ENCODE results near the gene HECTD2.

Gene HECTD2

DNA sequence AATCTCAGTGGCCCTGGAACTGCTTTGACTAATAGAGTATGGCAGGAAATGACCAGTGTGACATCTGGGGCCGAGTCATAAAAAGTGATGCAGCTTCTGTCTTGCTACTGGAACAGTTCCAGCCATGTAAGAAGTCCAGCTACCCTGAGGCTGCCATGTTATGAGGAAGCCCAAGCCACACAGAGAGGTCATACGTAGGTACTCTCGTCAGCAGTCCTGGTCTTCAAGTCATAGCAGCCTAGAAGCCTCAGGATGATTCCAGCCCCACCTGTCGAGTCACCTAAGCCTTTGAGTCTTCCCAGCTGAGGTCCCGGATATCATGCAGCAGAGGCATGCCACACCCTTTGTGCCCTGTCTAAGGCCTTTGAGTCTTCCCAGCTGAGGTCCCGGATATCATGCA is 130.6 kb downstream of the HECTD2 start:
- no peaks in the 10 kb centered on the region for H3K9me3 ChIP-seq (ENCODE audit: control insufficient read depth, insufficient read depth, low read length)
- no peaks in the 10 kb centered on the region for H3K79me2 ChIP-seq (ENCODE audit: control insufficient read depth, low read length)
- no peaks in the 10 kb centered on the region for H3K9me2 ChIP-seq (replicated peaks; ENCODE audit: control insufficient read depth, low read length)
- H4K20me1 ChIP-seq (ENCODE audit: control insufficient read depth, insufficient read depth, low read depth, low read length), result no peaks in the 10 kb centered on the region
- TF ChIP-seq EZH2phosphoT487 (IDR thresholded peaks at IDR 0.05; ENCODE audit: borderline replicate concordance, low read length) (no peak), CTCF (IDR thresholded peaks at IDR 0.05; ENCODE audit: low read depth, low read length, poor library complexity, severe bottlenecking) (no peak)
- H3F3A ChIP-seq (ENCODE audit: control insufficient read depth, insufficient read depth), result no peaks in the 10 kb centered on the region
- no peaks in the 10 kb centered on the region for H3K36me3 ChIP-seq (ENCODE audit: control insufficient read depth, low read length)
- H3K27me3 ChIP-seq (ENCODE audit: control insufficient read depth, low read length), result no peaks in the 10 kb centered on the region
- no peak overlapping the region for H3K4me3 ChIP-seq (ENCODE audit: low read length)
- H3K4me1 ChIP-seq (ENCODE audit: control insufficient read depth, low read length), result peaks cover 11% of the 10 kb centered on the region; the same call in 1 of the 2 replicates
- no peak overlapping the region for H3K27ac ChIP-seq (ENCODE audit: low read depth, low read length)
- H3K4me2 ChIP-seq (ENCODE audit: low read length), result no peak overlapping the region

GRCh38 chr10:91541481-91541880 is 131.3 kb downstream of the HECTD2 start:
- TF ChIP-seq EZH2phosphoT487 (IDR thresholded peaks at IDR 0.05; ENCODE audit: borderline replicate concordance, low read length), result no peak
- no peak for TF ChIP-seq CTCF (IDR thresholded peaks at IDR 0.05; ENCODE audit: low read depth, low read length, poor library complexity, severe bottlenecking)
- H3K4me3 ChIP-seq (ENCODE audit: low read length), result no peak overlapping the region
- H3K36me3 ChIP-seq (ENCODE audit: control insufficient read depth, low read length), result no peaks in the 10 kb centered on the region
- H3K9me2 ChIP-seq (replicated peaks; ENCODE audit: control insufficient read depth, low read length), result no peaks in the 10 kb centered on the region
- H3K79me2 ChIP-seq (ENCODE audit: control insufficient read depth, low read length), result no peaks in the 10 kb centered on the region
- H3K4me1 ChIP-seq (ENCODE audit: control insufficient read depth, low read length), result peaks cover 11% of the 10 kb centered on the region; the same call in 1 of the 2 replicates
- H3K27me3 ChIP-seq (ENCODE audit: control insufficient read depth, low read length), result no peaks in the 10 kb centered on the region
- H3F3A ChIP-seq (ENCODE audit: control insufficient read depth, insufficient read depth), result no peaks in the 10 kb centered on the region
- H4K20me1 ChIP-seq (ENCODE audit: control insufficient read depth, insufficient read depth, low read depth, low read length), result no peaks in the 10 kb centered on the region
- no peak overlapping the region for H3K27ac ChIP-seq (ENCODE audit: low read depth, low read length)
- H3K4me2 ChIP-seq (ENCODE audit: low read length), result no peak overlapping the region
- no peaks in the 10 kb centered on the region for H3K9me3 ChIP-seq (ENCODE audit: control insufficient read depth, insufficient read depth, low read length)

GRCh38 chr10:91545384-91545783 is 135.2 kb downstream of the HECTD2 start:
- TF ChIP-seq EZH2phosphoT487 (IDR thresholded peaks at IDR 0.05; ENCODE audit: borderline replicate concordance, low read length) (no peak), CTCF (IDR thresholded peaks at IDR 0.05; ENCODE audit: low read depth, low read length, poor library complexity, severe bottlenecking) (no peak)
- Histone ChIP-seq H4K20me1 (ENCODE audit: control insufficient read depth, insufficient read depth, low read depth, low read length) (no peaks in the 10 kb centered on the region), H3K36me3 (ENCODE audit: control insufficient read depth, low read length) (no peaks in the 10 kb centered on the region), H3K9me2 (replicated peaks; ENCODE audit: control insufficient read depth, low read length) (no peaks in the 10 kb centered on the region), H3K27me3 (ENCODE audit: control insufficient read depth, low read length) (no peaks in the 10 kb centered on the region), H3K79me2 (ENCODE audit: control insufficient read depth, low read length) (no peaks in the 10 kb centered on the region), H3K27ac (ENCODE audit: low read depth, low read length) (no peak overlapping the region), H3K4me3 (ENCODE audit: low read length) (no peak overlapping the region), H3F3A (ENCODE audit: control insufficient read depth, insufficient read depth) (no peaks in the 10 kb centered on the region), H3K4me1 (ENCODE audit: control insufficient read depth, low read length) (peaks cover 10% of the 10 kb centered on the region; the same call in 1 of the 2 replicates), H3K4me2 (ENCODE audit: low read length) (no peak overlapping the region), H3K9me3 (ENCODE audit: control insufficient read depth, insufficient read depth, low read length) (no peaks in the 10 kb centered on the region)
